Neutrophil (primary cell): Measurements from ENCODE around the gene UPF2.
"Not testable (repeated sequence)": the region's sequence is repeated elsewhere in the genome, so short reads cannot be mapped to it uniquely, and the experiment has no call there.

Source experiments
- H3K27ac ChIP-seq: fragments of 200-600 bp; sonication (generic); 2 replicates; pipeline ENCODE4 v1.5.1; 2016; ENCODE audit warnings: mild to moderate bottlenecking, moderate library complexity
- H3K27me3 ChIP-seq: fragments of 200-600 bp; sonication (generic); 2 replicates; pipeline ENCODE4 v1.6.0; 2016; ENCODE audit warnings: mild to moderate bottlenecking
- H3K36me3 ChIP-seq: fragments of 200-600 bp; sonication (generic); 2 replicates; pipeline ENCODE4 v1.5.1; 2017
- H3K4me1 ChIP-seq, 2 experiments: fragments of 200-600 bp in 1 of 2; sonication (generic) in 1 of 2; 1 replicate in 1 of 2; 2 replicates in 1 of 2; pipeline versions ENCODE4 v1.5.1 to v1.6.1; 2013 to 2016; ENCODE audit warnings: low read depth in 1 of 2, low read length in 1 of 2, mild to moderate bottlenecking in 1 of 2, moderate library complexity in 1 of 2; ENCODE audit not compliant: control insufficient read depth in 1 of 2, insufficient read depth in 1 of 2
- H3K4me3 ChIP-seq, 2 experiments: fragments of 200-600 bp in 1 of 2; sonication (generic) in 1 of 2; 1 replicate in 1 of 2; 2 replicates in 1 of 2; pipeline ENCODE4 v1.5.1; 2013 to 2016; ENCODE audit warnings: low read depth in 1 of 2, low read length in 1 of 2, mild to moderate bottlenecking in 1 of 2, moderate library complexity in 1 of 2
- H3K9me3 ChIP-seq: fragments of 200-600 bp; sonication (generic); 2 replicates; pipeline ENCODE4 v1.5.1; 2016
- TF ChIP-seq, protein P1 (sequence below): fragments of 200-600 bp; sonication (generic); IDR thresholded peaks from 2 replicates; pipeline ENCODE4 v1.5.1; 2016; ENCODE audit warnings: antibody characterized with exemption

The UPF2 gene

DNA sequence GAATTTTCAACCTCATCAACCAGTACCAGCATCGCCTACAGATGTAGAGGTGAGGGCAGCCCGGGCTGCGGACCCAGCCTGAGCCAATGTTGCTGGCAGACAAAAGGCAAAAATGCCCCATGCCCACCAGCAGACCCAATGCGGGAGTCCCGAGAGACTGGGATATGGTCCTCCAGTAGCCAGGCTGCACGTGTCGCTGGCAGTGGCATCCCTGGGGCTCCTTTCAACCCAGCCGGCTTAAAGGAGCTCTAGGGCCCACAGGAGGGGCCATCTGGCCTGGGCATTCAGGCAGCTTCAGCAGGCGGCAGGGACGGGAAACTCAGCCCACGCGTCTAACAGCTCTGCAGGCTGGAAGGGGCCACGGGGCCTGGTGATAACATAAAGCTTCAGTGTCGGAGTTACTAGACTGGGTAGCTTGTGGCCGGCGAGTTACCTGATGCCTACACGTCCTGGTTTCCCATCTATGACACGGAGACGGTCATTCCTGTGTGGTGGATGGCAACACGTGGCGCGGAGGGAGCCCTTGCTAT lies 148.8 kb downstream of the UPF2 start:
- TF ChIP-seq, protein P1, sequence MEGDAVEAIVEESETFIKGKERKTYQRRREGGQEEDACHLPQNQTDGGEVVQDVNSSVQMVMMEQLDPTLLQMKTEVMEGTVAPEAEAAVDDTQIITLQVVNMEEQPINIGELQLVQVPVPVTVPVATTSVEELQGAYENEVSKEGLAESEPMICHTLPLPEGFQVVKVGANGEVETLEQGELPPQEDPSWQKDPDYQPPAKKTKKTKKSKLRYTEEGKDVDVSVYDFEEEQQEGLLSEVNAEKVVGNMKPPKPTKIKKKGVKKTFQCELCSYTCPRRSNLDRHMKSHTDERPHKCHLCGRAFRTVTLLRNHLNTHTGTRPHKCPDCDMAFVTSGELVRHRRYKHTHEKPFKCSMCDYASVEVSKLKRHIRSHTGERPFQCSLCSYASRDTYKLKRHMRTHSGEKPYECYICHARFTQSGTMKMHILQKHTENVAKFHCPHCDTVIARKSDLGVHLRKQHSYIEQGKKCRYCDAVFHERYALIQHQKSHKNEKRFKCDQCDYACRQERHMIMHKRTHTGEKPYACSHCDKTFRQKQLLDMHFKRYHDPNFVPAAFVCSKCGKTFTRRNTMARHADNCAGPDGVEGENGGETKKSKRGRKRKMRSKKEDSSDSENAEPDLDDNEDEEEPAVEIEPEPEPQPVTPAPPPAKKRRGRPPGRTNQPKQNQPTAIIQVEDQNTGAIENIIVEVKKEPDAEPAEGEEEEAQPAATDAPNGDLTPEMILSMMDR: no peak
- Histone ChIP-seq H3K36me3 (no peaks in the 10 kb centered on the region), H3K9me3 (no peaks in the 10 kb centered on the region), H3K27me3 (no peaks in the 10 kb centered on the region), H3K4me1 (no peaks in the 10 kb centered on the region), H3K27ac (no peak overlapping the region), H3K4me3 (no peak overlapping the region)

DNA sequence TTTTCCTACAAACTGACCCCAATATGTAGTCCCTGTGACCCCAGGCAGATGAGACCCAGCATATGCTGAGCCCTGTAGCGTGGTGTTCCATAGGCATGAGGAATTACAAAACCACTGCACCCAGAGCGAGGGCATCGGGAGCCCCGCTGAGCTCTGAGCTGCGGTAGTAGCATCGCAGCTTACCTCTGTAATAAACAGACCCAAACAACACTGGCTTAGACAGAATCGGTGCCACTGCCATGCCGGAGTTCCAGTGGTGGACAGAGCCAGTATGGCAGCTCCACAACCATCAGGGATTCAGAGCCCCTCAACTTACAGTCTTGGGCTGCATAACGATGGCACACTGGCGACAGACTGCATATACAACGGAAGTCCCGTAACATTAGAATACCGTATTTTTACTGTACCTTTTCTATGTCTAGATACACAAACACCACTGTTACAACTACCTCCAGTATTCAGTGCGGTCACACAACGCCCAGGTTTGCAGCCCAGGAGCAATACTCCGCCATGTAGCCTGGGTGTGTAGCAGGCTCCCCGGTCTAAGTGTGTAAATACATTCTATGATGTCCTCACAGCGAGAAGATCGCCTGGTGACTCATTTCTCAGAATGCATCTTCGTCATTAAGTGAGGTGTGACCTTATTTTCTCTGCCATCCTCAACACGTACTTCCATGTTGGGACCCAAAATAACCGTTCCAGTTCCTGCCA lies 150.7 kb downstream of the UPF2 start:
- Histone ChIP-seq H3K27ac (no peak overlapping the region), H3K27me3 (no peaks in the 10 kb centered on the region), H3K9me3 (no peaks in the 10 kb centered on the region), H3K4me3 (no peak overlapping the region), H3K4me1 (no peaks in the 10 kb centered on the region), H3K36me3 (no peaks in the 10 kb centered on the region)
- TF ChIP-seq, protein P1: no peak

DNA sequence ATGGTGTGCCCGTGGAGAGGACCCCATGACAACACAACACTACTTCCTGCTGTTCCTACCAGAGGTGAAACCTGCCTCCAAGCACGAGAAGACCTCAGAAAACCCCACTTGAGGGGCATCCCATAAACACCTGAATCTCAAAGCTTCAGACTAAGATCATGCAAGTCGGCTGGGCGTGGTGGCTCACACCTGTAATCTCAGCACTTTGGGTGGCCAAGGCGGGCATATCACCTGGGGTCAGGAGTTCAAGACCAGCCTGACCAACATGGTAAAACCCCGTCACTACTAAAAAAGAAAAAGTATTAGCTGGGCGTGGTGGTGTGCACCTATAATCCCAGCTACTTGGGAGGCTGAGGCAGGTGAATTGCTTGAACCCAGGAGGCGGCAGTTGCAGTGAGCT lies 153.3 kb downstream of the UPF2 start:
- not testable (repeated sequence) for H3K36me3 ChIP-seq, H3K27me3 ChIP-seq, H3K4me1 ChIP-seq, H3K4me3 ChIP-seq, H3K27ac ChIP-seq, H3K9me3 ChIP-seq

DNA sequence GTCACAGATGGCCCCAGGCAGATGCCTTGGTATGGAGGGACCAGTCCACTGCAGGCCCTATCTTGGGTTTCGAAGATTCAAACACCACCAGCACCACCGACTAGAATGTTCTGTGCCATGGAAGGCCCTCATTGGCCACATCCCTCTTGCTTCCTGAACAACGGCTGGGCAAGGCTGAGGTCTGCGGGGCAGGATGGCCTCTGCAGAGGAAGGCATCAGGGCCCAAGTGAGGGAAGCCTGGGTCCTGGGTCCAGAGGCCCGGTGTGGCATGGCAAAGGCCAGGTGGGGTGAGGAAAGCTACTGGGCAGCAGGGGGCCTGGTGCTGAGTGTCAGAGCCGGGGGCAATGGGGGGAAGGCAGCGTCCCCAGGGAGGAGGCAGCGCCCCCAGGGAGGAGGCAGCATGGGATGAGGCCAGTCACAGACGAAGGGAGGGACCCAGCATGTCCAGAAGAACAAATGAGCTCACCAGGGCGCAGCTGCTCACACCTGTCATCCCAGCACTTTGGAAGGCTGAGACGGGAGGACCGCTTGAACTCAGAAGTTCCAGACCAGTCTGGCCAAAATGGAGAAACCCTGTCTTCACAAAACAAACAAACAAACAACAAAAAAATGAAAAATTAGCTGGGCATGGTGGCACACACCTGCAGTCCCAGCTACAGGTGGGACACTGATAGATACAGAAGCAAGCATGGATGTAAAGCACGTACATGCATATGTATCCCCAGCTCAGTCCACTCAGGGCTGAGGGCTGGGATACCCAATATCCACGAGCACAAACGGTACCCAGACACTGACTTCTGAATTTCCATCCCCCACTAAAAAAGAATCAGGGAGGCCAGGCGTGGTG lies 155.0 kb downstream of the UPF2 start:
- H3K4me3 ChIP-seq: no peak overlapping the region
- H3K4me1 ChIP-seq: no peaks in the 10 kb centered on the region
- H3K9me3 ChIP-seq: no peaks in the 10 kb centered on the region
- no peaks in the 10 kb centered on the region for H3K27me3 ChIP-seq
- TF ChIP-seq, protein P1: no peak
- no peak overlapping the region for H3K27ac ChIP-seq
- H3K36me3 ChIP-seq: no peaks in the 10 kb centered on the region

DNA sequence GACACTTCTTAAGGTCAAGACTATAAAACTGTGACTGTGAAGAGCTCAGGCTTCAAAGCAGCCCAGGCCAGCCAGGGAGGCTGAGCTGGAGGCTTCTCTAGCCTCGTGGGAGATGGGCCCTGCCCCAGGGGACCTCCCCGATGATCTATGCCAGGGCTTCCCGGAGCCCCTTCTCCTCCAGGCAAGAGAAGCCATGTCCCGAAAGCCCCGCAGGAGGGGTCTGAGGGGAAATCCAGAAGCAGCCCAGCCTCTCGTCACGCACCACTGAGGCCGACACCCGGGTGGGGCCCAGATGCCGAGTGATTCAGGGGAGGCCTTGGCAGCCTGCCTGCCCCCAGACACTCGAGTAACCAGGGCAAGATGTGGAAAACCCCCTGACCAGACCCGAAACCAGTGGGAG lies 155.8 kb downstream of the UPF2 start:
- H3K27me3 ChIP-seq: no peaks in the 10 kb centered on the region
- no peaks in the 10 kb centered on the region for H3K9me3 ChIP-seq
- TF ChIP-seq, protein P1: no peak
- no peak overlapping the region for H3K27ac ChIP-seq
- no peak overlapping the region for H3K4me3 ChIP-seq
- H3K36me3 ChIP-seq: no peaks in the 10 kb centered on the region
- H3K4me1 ChIP-seq: no peaks in the 10 kb centered on the region

DNA sequence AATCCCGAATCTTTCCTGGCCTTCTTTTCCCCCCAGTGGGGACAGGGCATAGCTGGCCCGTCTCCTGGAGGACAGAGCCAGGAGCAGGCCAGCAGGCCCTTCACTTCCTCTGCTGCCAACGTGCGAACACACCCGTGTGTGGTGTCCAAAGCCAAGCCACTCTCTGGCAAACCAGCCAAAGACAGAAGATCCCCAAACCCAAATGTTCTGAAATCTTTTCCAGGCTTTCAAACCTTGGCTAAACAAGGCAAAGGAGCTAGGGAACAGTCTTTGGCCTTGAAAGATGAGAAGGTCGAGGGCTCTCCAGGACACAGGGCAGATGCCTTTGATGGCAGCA lies 156.5 kb downstream of the UPF2 start:
- H3K9me3 ChIP-seq: no peaks in the 10 kb centered on the region
- H3K27me3 ChIP-seq: no peaks in the 10 kb centered on the region
- TF ChIP-seq, protein P1: no peak
- H3K4me3 ChIP-seq: no peak overlapping the region
- H3K4me1 ChIP-seq: no peaks in the 10 kb centered on the region
- H3K36me3 ChIP-seq: no peaks in the 10 kb centered on the region
- no peak overlapping the region for H3K27ac ChIP-seq
